Gastroesophageal sphincter (tissue), 4 donors: Measurements from ENCODE around the gene BTBD1. TPM values are rescaled to one million over a fixed set of nuclear protein-coding genes. Genes with fewer than 3 reads are reported as not detected.
"Not testable (repeated sequence)": the region's sequence is repeated elsewhere in the genome, so short reads cannot be mapped to it uniquely, and the experiment has no call there.

Experiments used
- ATAC-seq: fragments of 150-250 bp; one replicate; pipeline ENCODE4 v1.9.1; 2016; ENCODE audit warnings: mild to moderate bottlenecking, moderate library complexity
- H3K27ac ChIP-seq, 4 donors: fragments of 200-600 bp; sonication (generic) in 3 of 4; 1 replicate in 3 of 4; 2 replicates in 1 of 4; pipeline ENCODE4 v1.5.1; 2016 to 2019
- H3K27me3 ChIP-seq: fragments of 200-600 bp; sonication (generic); one replicate; pipeline ENCODE4 v1.5.1; 2019
- H3K36me3 ChIP-seq, 2 donors: fragments of 200-600 bp; sonication (generic); one replicate each; pipeline ENCODE4 v1.5.1; 2019; ENCODE audit warnings: control low read depth in 1 of 2
- H3K4me1 ChIP-seq, 3 donors: fragments of 200-600 bp; sonication (generic); 1 replicate in 2 of 3; 2 replicates in 1 of 3; pipeline ENCODE4 v1.5.1; 2016 to 2019; ENCODE audit warnings: control low read depth in 2 of 3
- H3K4me3 ChIP-seq, 2 donors: fragments of 200-600 bp; sonication (generic); one replicate each; pipeline ENCODE4 v1.5.1; 2019; ENCODE audit warnings: mild to moderate bottlenecking in 1 of 2, moderate library complexity in 1 of 2
- H3K9me3 ChIP-seq, 3 donors: fragments of 200-600 bp; sonication (generic); one replicate each; pipeline ENCODE4 v1.5.1; 2017 to 2019; ENCODE audit warnings: control low read depth in 2 of 3
- EP300 ChIP-seq: sonication (generic); formaldehyde crosslinking; IDR thresholded peaks from one replicate; pipeline ENCODE4 v1.6.1; 2017; ENCODE audit warnings: antibody characterized with exemption, mild to moderate bottlenecking
- POLR2A ChIP-seq, 2 donors: fragments of 450-650 bp; IDR thresholded peaks; one replicate each; pipeline ENCODE4 v1.6.1; 2017; ENCODE audit warnings: antibody characterized with exemption in 2 of 2, mild to moderate bottlenecking in 2 of 2, moderate library complexity in 1 of 2
- POLR2AphosphoS5 ChIP-seq: sonication (generic); formaldehyde crosslinking; IDR thresholded peaks from one replicate; pipeline ENCODE4 v1.6.1; 2017; ENCODE audit warnings: antibody characterized with exemption
- WGBS, 2 donors: methylation state at CpG; one replicate each; pipeline ENCODE4 v1.1.5; 2018; ENCODE audit warnings: low coverage in 1 of 2; 5-methylcytosine and 5-hydroxymethylcytosine counted together
- total RNA-seq, 4 donors: library from RNA; depleted of rRNA; stranded (reverse); fragments of >200 nt; gene quantifications; one replicate each; pipeline ENCODE4 v1.1.0, GENCODE V29; 2016
- TF ChIP-seq, protein P1 (sequence below), 4 experiments: fragments of 200-600 bp in 2 of 4; fragments of 450-650 bp in 2 of 4; sonication (generic) in 1 of 4; IDR thresholded peaks; one replicate each; pipeline ENCODE4 v1.5.1; 2017 to 2019; ENCODE audit warnings: antibody characterized with exemption in 4 of 4, mild to moderate bottlenecking in 2 of 4, moderate library complexity in 2 of 4

BTBD1 gene
- total RNA-seq, 4 donors from 2014 or later, result 48.6 to 69.6 (median 60.5) TPM

DNA sequence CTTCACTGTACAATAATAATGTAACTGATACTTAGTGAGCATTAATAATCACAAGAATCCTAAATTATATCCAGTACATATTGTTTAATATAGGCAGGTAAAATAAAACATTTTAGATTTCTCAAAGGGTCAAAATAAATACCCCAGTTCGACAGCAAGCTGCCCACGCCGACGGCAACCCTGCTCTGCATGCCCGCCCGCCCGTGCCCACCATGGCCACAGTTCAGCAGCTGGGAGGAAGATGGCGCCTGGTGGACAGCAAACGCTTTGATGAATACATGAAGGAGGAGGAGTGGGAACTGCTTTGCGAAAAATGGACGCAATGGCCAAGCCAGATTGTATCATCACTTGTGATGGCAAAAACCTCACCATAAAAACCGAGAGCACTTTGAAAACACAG lies 22.9 kb downstream of the BTBD1 start:
- Histone ChIP-seq H3K4me1 (peaks cover 0 to 23% (median 0%) of the 10 kb centered on the region in 3 donors), H3K27ac (no peak overlapping the region), H3K4me3 (no peak overlapping the region), H3K27me3 (no peaks in the 10 kb centered on the region), H3K9me3 (no peaks in the 10 kb centered on the region), H3K36me3 (peaks cover 0 to 60% of the 10 kb centered on the region in 2 donors)
- WGBS, 2 donors, result 89 to 98% methylated on average over 8 to 12 of the region's 12 CpGs
- no peak for ATAC-seq
- TF ChIP-seq POLR2A (IDR thresholded peaks at IDR 0.05) (no peak), POLR2AphosphoS5 (no peak), EP300 (no peak)
- TF ChIP-seq, protein P1, sequence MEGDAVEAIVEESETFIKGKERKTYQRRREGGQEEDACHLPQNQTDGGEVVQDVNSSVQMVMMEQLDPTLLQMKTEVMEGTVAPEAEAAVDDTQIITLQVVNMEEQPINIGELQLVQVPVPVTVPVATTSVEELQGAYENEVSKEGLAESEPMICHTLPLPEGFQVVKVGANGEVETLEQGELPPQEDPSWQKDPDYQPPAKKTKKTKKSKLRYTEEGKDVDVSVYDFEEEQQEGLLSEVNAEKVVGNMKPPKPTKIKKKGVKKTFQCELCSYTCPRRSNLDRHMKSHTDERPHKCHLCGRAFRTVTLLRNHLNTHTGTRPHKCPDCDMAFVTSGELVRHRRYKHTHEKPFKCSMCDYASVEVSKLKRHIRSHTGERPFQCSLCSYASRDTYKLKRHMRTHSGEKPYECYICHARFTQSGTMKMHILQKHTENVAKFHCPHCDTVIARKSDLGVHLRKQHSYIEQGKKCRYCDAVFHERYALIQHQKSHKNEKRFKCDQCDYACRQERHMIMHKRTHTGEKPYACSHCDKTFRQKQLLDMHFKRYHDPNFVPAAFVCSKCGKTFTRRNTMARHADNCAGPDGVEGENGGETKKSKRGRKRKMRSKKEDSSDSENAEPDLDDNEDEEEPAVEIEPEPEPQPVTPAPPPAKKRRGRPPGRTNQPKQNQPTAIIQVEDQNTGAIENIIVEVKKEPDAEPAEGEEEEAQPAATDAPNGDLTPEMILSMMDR (IDR thresholded peaks at IDR 0.05), result no peak

GRCh38 chr15:83039206-83039605 lies 27.8 kb downstream of the BTBD1 start:
- WGBS, 2 donors, result 50 to 60% methylated on average over 1 of the region's 1 CpG
- ATAC-seq, result no peak
- TF ChIP-seq, protein P1 (IDR thresholded peaks at IDR 0.05), result no peak
- TF ChIP-seq POLR2A (IDR thresholded peaks at IDR 0.05) (no peak), EP300 (no peak), POLR2AphosphoS5 (no peak)
- H3K27me3 ChIP-seq, result no peaks in the 10 kb centered on the region
- H3K9me3 ChIP-seq, result no peaks in the 10 kb centered on the region
- H3K4me1 ChIP-seq, result peaks cover 0 to 4% (median 0%) of the 10 kb centered on the region in 3 donors
- H3K27ac ChIP-seq, result no peak overlapping the region
- H3K4me3 ChIP-seq, result no peak overlapping the region
- peaks cover 0 to 46% of the 10 kb centered on the region in 2 donors for H3K36me3 ChIP-seq

- Histone ChIP-seq H3K4me1 (peaks cover 0 to 4% (median 0%) of the 10 kb centered on the region in 3 donors), H3K4me3 (no peak overlapping the region), H3K27ac (no peak overlapping the region), H3K27me3 (no peaks in the 10 kb centered on the region), H3K36me3 (peaks cover 0 to 40% of the 10 kb centered on the region in 2 donors), H3K9me3 (no peaks in the 10 kb centered on the region)
- ATAC-seq, result no peak
- WGBS, 2 donors, result 91 to 94% methylated on average over 5 to 6 of the region's 6 CpGs
- TF ChIP-seq POLR2A (IDR thresholded peaks at IDR 0.05), result no peak
- TF ChIP-seq, protein P1 (IDR thresholded peaks at IDR 0.05), result no peak
These were observed 30.8 kb downstream of the BTBD1 start for GRCh38 chr15:83036253-83036652.

DNA sequence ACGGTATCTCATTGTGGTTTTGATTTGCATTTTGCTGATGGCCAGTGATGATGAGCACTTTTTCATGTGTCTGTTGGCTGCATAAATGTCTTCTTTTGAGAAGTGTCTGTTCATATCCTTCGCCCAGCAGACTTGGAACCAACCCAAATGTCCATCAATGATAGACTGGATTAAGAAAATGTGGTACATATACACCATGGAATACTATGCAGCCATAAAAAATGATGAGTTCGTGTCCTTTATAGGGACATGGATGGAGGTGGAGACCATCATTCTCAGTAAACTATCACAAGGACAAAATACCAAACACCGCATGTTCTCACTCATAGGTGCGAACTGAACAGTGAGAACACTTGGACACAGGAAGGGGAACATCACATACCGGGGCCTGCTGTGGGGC lies 35.8 kb downstream of the BTBD1 start:
- H3K27ac ChIP-seq, ATAC-seq, H3K9me3 ChIP-seq, H3K4me1 ChIP-seq, H3K27me3 ChIP-seq, H3K4me3 ChIP-seq: not testable (repeated sequence)
- peaks cover 0 to 50% of the 10 kb centered on the region in 2 donors for H3K36me3 ChIP-seq
- WGBS, 2 donors, result 90 to 100% methylated on average over 1 to 6 of the region's 6 CpGs

DNA sequence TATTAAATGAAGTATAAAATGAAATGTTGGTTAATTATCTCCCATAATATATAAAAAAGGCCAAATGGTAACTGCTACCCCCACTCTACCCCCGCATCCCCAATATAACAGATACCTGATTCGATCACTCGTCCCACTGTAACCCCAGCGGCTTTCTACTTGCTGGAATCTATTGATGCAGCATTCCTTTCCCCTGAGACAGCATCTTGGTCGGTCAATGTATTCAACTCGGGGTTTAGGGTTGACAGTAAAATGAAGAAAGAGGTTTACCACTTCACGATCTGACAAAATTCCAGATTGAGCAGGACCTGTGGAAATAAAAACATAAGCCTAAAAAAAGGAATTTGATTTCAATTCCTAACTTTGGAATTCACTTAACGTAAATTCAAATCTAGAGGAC lies 37.0 kb downstream of the BTBD1 start:
- no peaks in the 10 kb centered on the region for H3K27me3 ChIP-seq
- peaks cover 0 to 50% of the 10 kb centered on the region in 2 donors for H3K36me3 ChIP-seq
- H3K27ac ChIP-seq, result no peak overlapping the region
- no peak for ATAC-seq
- H3K4me3 ChIP-seq, result no peak overlapping the region
- H3K9me3 ChIP-seq, result no peaks in the 10 kb centered on the region
- TF ChIP-seq POLR2AphosphoS5 (no peak), POLR2A (IDR thresholded peaks at IDR 0.05) (no peak), EP300 (no peak)
- TF ChIP-seq, protein P1 (IDR thresholded peaks at IDR 0.05), result no peak
- no peaks in the 10 kb centered on the region for H3K4me1 ChIP-seq
- WGBS, 2 donors, result 88 to 94% methylated on average over 6 to 8 of the region's 8 CpGs
